Activated naive CD4-positive, alpha-beta T cell treated with anti-CD3 and anti-CD28 coated beads, Interleukin-2, amount 10 ng/mL, durations not matched to agents 7 days and 5 days (primary cell): ENCODE measurements around the gene ARRDC5.
A peak's percentile ranks its signal among the peaks of the same experiment; 100 is the strongest.

Experiments
- CTCF ChIA-PET: fragments of 350-600 bp; sonication (Branson Sonifier 250); formaldehyde crosslinking; loops from one replicate; lab custom pipeline; 2021; ENCODE audit warnings: antibody characterized with exemption; lab: Charles Lee
- DNase-seq: peaks from one replicate; pipeline ENCODE4 v3.0.0-alpha.2; 2020
- H3K27ac Mint-ChIP-seq: one replicate; pipeline ENCODE4 v1.8.0; 2021; ENCODE audit warnings: mild to moderate bottlenecking, moderate library complexity, mixed read lengths
- H3K27me3 Mint-ChIP-seq: one replicate; pipeline ENCODE4 v1.8.0; 2021; ENCODE audit warnings: mild to moderate bottlenecking, mixed read lengths
- H3K36me3 Mint-ChIP-seq: one replicate; pipeline ENCODE4 v1.8.0; 2021; ENCODE audit warnings: mixed read lengths
- H3K4me1 Mint-ChIP-seq: one replicate; pipeline ENCODE4 v1.8.0; 2021; ENCODE audit warnings: mixed read lengths
- H3K4me3 Mint-ChIP-seq: one replicate; pipeline ENCODE4 v1.8.0; 2021; ENCODE audit warnings: mild to moderate bottlenecking, moderate library complexity, mixed read lengths
- H3K9me3 Mint-ChIP-seq: one replicate; pipeline ENCODE4 v1.8.0; 2021; ENCODE audit warnings: mixed read lengths

Gene ARRDC5

GRCh38 chr19:4916292-4917082 is 13.8 kb upstream of the ARRDC5 start:
- no peaks in the 10 kb centered on the region for H3K9me3 Mint-ChIP-seq
- peak overlapping the region; percentile 98 for H3K27ac Mint-ChIP-seq
- peaks cover 59% of the 10 kb centered on the region for H3K36me3 Mint-ChIP-seq
- peaks cover 62% of the 10 kb centered on the region for H3K4me1 Mint-ChIP-seq
- peak overlapping the region; percentile 92 for H3K4me3 Mint-ChIP-seq
- peak; percentile 62 for DNase-seq
- H3K27me3 Mint-ChIP-seq: no peaks in the 10 kb centered on the region
- CTCF ChIA-PET: interaction anchor here (1.3 to 3.2 kb wide), 3 partner anchors 44 to 284 kb away, joined by 3 to 18 read pairs (median 3); partner anchors contain the start of gene KDM4B

GRCh38 chr19:4914736-4915501 is 12.2 kb upstream of the ARRDC5 start:
- Mint-ChIP-seq H3K4me1 (peaks cover 65% of the 10 kb centered on the region), H3K36me3 (peaks cover 57% of the 10 kb centered on the region), H3K27me3 (no peaks in the 10 kb centered on the region), H3K27ac (peak overlapping the region; percentile 98), H3K9me3 (no peaks in the 10 kb centered on the region), H3K4me3 (peak overlapping the region; percentile 92)
- DNase-seq: peak; percentile 90
- CTCF ChIA-PET: interaction anchor here (0.6 to 5.9 kb wide), 3 partner anchors 10 to 106 kb away, joined by 3 to 76 read pairs (median 18); no protein-coding TSS in a partner anchor

GRCh38 chr19:4913996-4914735 is 11.5 kb upstream of the ARRDC5 start:
- H3K4me3 Mint-ChIP-seq: peak overlapping the region; percentile 92
- peak overlapping the region; percentile 98 for H3K27ac Mint-ChIP-seq
- peaks cover 57% of the 10 kb centered on the region for H3K36me3 Mint-ChIP-seq
- H3K27me3 Mint-ChIP-seq: no peaks in the 10 kb centered on the region
- CTCF ChIA-PET: interaction anchor here (0.6 to 5.9 kb wide), 5 partner anchors 10 to 105 kb away, joined by 3 to 76 read pairs (median 15); no protein-coding TSS in a partner anchor
- H3K9me3 Mint-ChIP-seq: no peaks in the 10 kb centered on the region
- peak; percentile 51 for DNase-seq
- peaks cover 65% of the 10 kb centered on the region for H3K4me1 Mint-ChIP-seq

- peak overlapping the region; percentile 85 for H3K4me3 Mint-ChIP-seq
- H3K4me1 Mint-ChIP-seq: peaks cover 68% of the 10 kb centered on the region
- H3K27ac Mint-ChIP-seq: peak overlapping the region; percentile 98
- DNase-seq: peak; percentile 82
- CTCF ChIA-PET: interaction anchor here (0.5 to 5.9 kb wide), 20 partner anchors 9 to 1148 kb away, joined by 3 to 80 read pairs (median 5); partner anchors contain the start of genes ARRDC5, PLIN3 and TICAM1
- H3K9me3 Mint-ChIP-seq: no peaks in the 10 kb centered on the region
- no peaks in the 10 kb centered on the region for H3K27me3 Mint-ChIP-seq
- H3K36me3 Mint-ChIP-seq: peaks cover 53% of the 10 kb centered on the region
Observed at GRCh38 chr19:4911786-4912672, 9.3 kb upstream of the ARRDC5 start.

- H3K36me3 Mint-ChIP-seq: peaks cover 49% of the 10 kb centered on the region
Observed at GRCh38 chr19:4911314-4911713, 8.6 kb upstream of the ARRDC5 start.

GRCh38 chr19:4910594-4911281 is 8.0 kb upstream of the ARRDC5 start:
- H3K4me1 Mint-ChIP-seq: peaks cover 59% of the 10 kb centered on the region
- H3K27ac Mint-ChIP-seq: peak overlapping the region; percentile 98
- H3K4me3 Mint-ChIP-seq: peak overlapping the region; percentile 85
- CTCF ChIA-PET: interaction anchor here (0.6 to 5.9 kb wide), 12 partner anchors 16 to 711 kb away, joined by 3 to 80 read pairs (median 6); partner anchors contain the start of genes PLIN3 and TICAM1
- peaks cover 5% of the 10 kb centered on the region for H3K27me3 Mint-ChIP-seq
- H3K9me3 Mint-ChIP-seq: no peaks in the 10 kb centered on the region
- peak; percentile 43 for DNase-seq
- H3K36me3 Mint-ChIP-seq: peaks cover 44% of the 10 kb centered on the region

More at GRCh38 chr19:4911314-4911713, 8.6 kb upstream of the ARRDC5 start:
- Mint-ChIP-seq H3K9me3 (no peaks in the 10 kb centered on the region), H3K4me1 (peaks cover 63% of the 10 kb centered on the region), H3K27me3 (peaks cover 5% of the 10 kb centered on the region), H3K4me3 (peak overlapping the region; percentile 85), H3K27ac (peak overlapping the region; percentile 98)
- CTCF ChIA-PET: interaction anchor here (0.6 to 5.9 kb wide), 19 partner anchors 15 to 710 kb away, joined by 3 to 80 read pairs (median 5); partner anchors contain the start of genes PLIN3 and TICAM1
- DNase-seq: no peak

- peaks cover 39% of the 10 kb centered on the region for H3K36me3 Mint-ChIP-seq
- peak overlapping the region; percentile 98 for H3K27ac Mint-ChIP-seq
- peaks cover 5% of the 10 kb centered on the region for H3K27me3 Mint-ChIP-seq
- peak overlapping the region; percentile 85 for H3K4me3 Mint-ChIP-seq
- CTCF ChIA-PET: interaction anchor here (1.1 to 5.9 kb wide), 4 partner anchors 40 to 120 kb away, joined by 3 to 80 read pairs (median 45); partner anchors contain the start of gene PLIN3
- DNase-seq: peak; percentile 97
- no peaks in the 10 kb centered on the region for H3K9me3 Mint-ChIP-seq
- peaks cover 52% of the 10 kb centered on the region for H3K4me1 Mint-ChIP-seq
Observed at GRCh38 chr19:4909897-4910593, 7.3 kb upstream of the ARRDC5 start.

- H3K4me3 Mint-ChIP-seq: peak within 1 kb of the TSS; percentile 85
- H3K27ac Mint-ChIP-seq: peak within 1 kb of the TSS; percentile 98
- peaks cover 5% of the 10 kb centered on the region for H3K27me3 Mint-ChIP-seq
- H3K9me3 Mint-ChIP-seq: no peaks in the 10 kb centered on the region
- CTCF ChIA-PET: no interaction called here
- peaks cover 34% of the 10 kb centered on the region for H3K36me3 Mint-ChIP-seq
- DNase-seq: peak; percentile 76
- peaks cover 45% of the 10 kb centered on the region for H3K4me1 Mint-ChIP-seq
Observed at GRCh38 chr19:4909156-4909896, 6.6 kb upstream of the ARRDC5 start, which contains the start of gene UHRF1. TSS of gene UHRF1 (plus strand) at chr19:4909501. CDS start at chr19:4910886, 1,385 bp downstream.

- Mint-ChIP-seq H3K27ac (no peak overlapping the region), H3K9me3 (no peaks in the 10 kb centered on the region), H3K36me3 (peaks cover 28% of the 10 kb centered on the region), H3K4me3 (peak overlapping the region; percentile 50), H3K4me1 (peaks cover 39% of the 10 kb centered on the region), H3K27me3 (peaks cover 5% of the 10 kb centered on the region)
- CTCF ChIA-PET: interaction anchor here (1.0 kb wide), 1 partner anchor 37 kb away, joined by 3 read pairs; no protein-coding TSS in a partner anchor
- no peak for DNase-seq
Observed at GRCh38 chr19:4908781-4909155, 6.1 kb upstream of the ARRDC5 start.

- Mint-ChIP-seq H3K27me3 (peaks cover 5% of the 10 kb centered on the region), H3K4me1 (peaks cover 35% of the 10 kb centered on the region), H3K27ac (no peak overlapping the region), H3K9me3 (no peaks in the 10 kb centered on the region), H3K4me3 (peak overlapping the region; percentile 50), H3K36me3 (peaks cover 26% of the 10 kb centered on the region)
- CTCF ChIA-PET: interaction anchor here (1.0 to 1.5 kb wide), 3 partner anchors 35 to 42 kb away, joined by 3 to 5 read pairs (median 3); no protein-coding TSS in a partner anchor
- DNase-seq: no peak
Observed at GRCh38 chr19:4908360-4908759, 5.7 kb upstream of the ARRDC5 start.

- peaks cover 12% of the 10 kb centered on the region for H3K36me3 Mint-ChIP-seq
- H3K4me1 Mint-ChIP-seq: peaks cover 21% of the 10 kb centered on the region
- H3K27me3 Mint-ChIP-seq: peaks cover 5% of the 10 kb centered on the region
Observed at GRCh38 chr19:4906963-4907362, 4.3 kb upstream of the ARRDC5 start.

More at GRCh38 chr19:4906963-4907362, 4.3 kb upstream of the ARRDC5 start:
- no peak overlapping the region for H3K4me3 Mint-ChIP-seq
- CTCF ChIA-PET: interaction anchor here (0.9 to 1.5 kb wide), 2 partner anchors 34 to 97 kb away, joined by 4 to 5 read pairs; no protein-coding TSS in a partner anchor
- no peak for DNase-seq
- H3K9me3 Mint-ChIP-seq: no peaks in the 10 kb centered on the region
- no peak overlapping the region for H3K27ac Mint-ChIP-seq
